Osteocyte (in vitro differentiated cells): Measurements from ENCODE around the gene FGF1. TPM values are rescaled to one million over a fixed set of nuclear protein-coding genes. Genes with fewer than 3 reads are reported as not detected.
A peak's percentile ranks its signal among the peaks of the same experiment; 100 is the strongest.

Experiments
- DNase-seq: peaks from one replicate; pipeline ENCODE4 v3.0.0; 2021; ENCODE audit warnings: mixed read lengths; ENCODE audit not compliant: unreplicated experiment; ENCODE audit errors: extremely low spot score
- H3K27ac Mint-ChIP-seq: one replicate; pipeline ENCODE4 v1.8.0; 2021; ENCODE audit warnings: mild to moderate bottlenecking, mixed read lengths; ENCODE audit not compliant: unreplicated experiment
- H3K27me3 Mint-ChIP-seq: one replicate; pipeline ENCODE4 v1.8.0; 2021; ENCODE audit warnings: mixed read lengths; ENCODE audit not compliant: unreplicated experiment
- H3K36me3 Mint-ChIP-seq: one replicate; pipeline ENCODE4 v1.8.0; 2021; ENCODE audit warnings: mixed read lengths; ENCODE audit not compliant: unreplicated experiment
- H3K4me1 Mint-ChIP-seq: one replicate; pipeline ENCODE4 v1.8.0; 2021; ENCODE audit warnings: mixed read lengths; ENCODE audit not compliant: unreplicated experiment
- H3K4me3 Mint-ChIP-seq: one replicate; pipeline ENCODE4 v1.8.0; 2021; ENCODE audit warnings: mild to moderate bottlenecking, moderate library complexity, mixed read lengths; ENCODE audit not compliant: unreplicated experiment
- H3K9me3 Mint-ChIP-seq: one replicate; pipeline ENCODE4 v1.8.0; 2021; ENCODE audit warnings: mixed read lengths; ENCODE audit not compliant: unreplicated experiment
- CTCF ChIP-seq: fragments of 200-600 bp; sonication (generic); IDR thresholded peaks from 2 replicates; pipeline ENCODE4 v1.5.0; 2021; ENCODE audit warnings: antibody characterized with exemption, mild to moderate bottlenecking, moderate library complexity
- total RNA-seq: library from RNA; stranded (reverse); gene quantifications from 2 replicates; pipeline ENCODE4 v1.2.1, GENCODE V29; 2021

The FGF1 gene
- total RNA-seq, 1 donor from 2014 or later, result 1.5 TPM

GRCh38 chr5:142641711-142642110 is 44.2 kb downstream of the FGF1 start:
- TF ChIP-seq CTCF, result no peak
- H3K27me3 Mint-ChIP-seq, result no peaks in the 10 kb centered on the region
- H3K27ac Mint-ChIP-seq, result peak overlapping the region; percentile 52
- H3K9me3 Mint-ChIP-seq, result no peaks in the 10 kb centered on the region
- no peaks in the 10 kb centered on the region for H3K36me3 Mint-ChIP-seq
- DNase-seq, result no peak
- peaks cover 39% of the 10 kb centered on the region for H3K4me1 Mint-ChIP-seq
- no peak overlapping the region for H3K4me3 Mint-ChIP-seq

- H3K27me3 Mint-ChIP-seq, result no peaks in the 10 kb centered on the region
- H3K36me3 Mint-ChIP-seq, result no peaks in the 10 kb centered on the region
- H3K27ac Mint-ChIP-seq, result no peak overlapping the region
- TF ChIP-seq CTCF, result no peak
- no peak for DNase-seq
- H3K4me1 Mint-ChIP-seq, result peaks cover 42% of the 10 kb centered on the region
- H3K4me3 Mint-ChIP-seq, result no peak overlapping the region
- H3K9me3 Mint-ChIP-seq, result no peaks in the 10 kb centered on the region
These were observed 45.4 kb downstream of the FGF1 start for GRCh38 chr5:142640316-142641005.

GRCh38 chr5:142639455-142639854 is 46.4 kb downstream of the FGF1 start:
- DNase-seq, result no peak

GRCh38 chr5:142637871-142638270 is 48.0 kb downstream of the FGF1 start:
- Mint-ChIP-seq H3K36me3 (no peaks in the 10 kb centered on the region), H3K27me3 (no peaks in the 10 kb centered on the region), H3K9me3 (no peaks in the 10 kb centered on the region), H3K4me3 (no peak overlapping the region), H3K4me1 (peaks cover 28% of the 10 kb centered on the region), H3K27ac (no peak overlapping the region)
- DNase-seq, result no peak
- no peak for TF ChIP-seq CTCF

More at GRCh38 chr5:142639455-142639854, 46.4 kb downstream of the FGF1 start:
- Mint-ChIP-seq H3K27ac (no peak overlapping the region), H3K9me3 (no peaks in the 10 kb centered on the region), H3K4me1 (peaks cover 36% of the 10 kb centered on the region), H3K27me3 (no peaks in the 10 kb centered on the region), H3K36me3 (no peaks in the 10 kb centered on the region), H3K4me3 (no peak overlapping the region)
- no peak for TF ChIP-seq CTCF

GRCh38 chr5:142636698-142637324 is 49.1 kb downstream of the FGF1 start:
- DNase-seq, result no peak
- Mint-ChIP-seq H3K27ac (no peak overlapping the region), H3K4me3 (no peak overlapping the region), H3K27me3 (no peaks in the 10 kb centered on the region), H3K9me3 (no peaks in the 10 kb centered on the region), H3K4me1 (peaks cover 22% of the 10 kb centered on the region), H3K36me3 (no peaks in the 10 kb centered on the region)
- TF ChIP-seq CTCF, result no peak
